ENCODE data around the gene SAMD11. TPM values are rescaled to one million over a fixed set of nuclear protein-coding genes. Genes with fewer than 3 reads are reported as not detected.

Gene SAMD11
- total RNA-seq, 1 donor from 2014 or later: 1.5 TPM

DNA sequence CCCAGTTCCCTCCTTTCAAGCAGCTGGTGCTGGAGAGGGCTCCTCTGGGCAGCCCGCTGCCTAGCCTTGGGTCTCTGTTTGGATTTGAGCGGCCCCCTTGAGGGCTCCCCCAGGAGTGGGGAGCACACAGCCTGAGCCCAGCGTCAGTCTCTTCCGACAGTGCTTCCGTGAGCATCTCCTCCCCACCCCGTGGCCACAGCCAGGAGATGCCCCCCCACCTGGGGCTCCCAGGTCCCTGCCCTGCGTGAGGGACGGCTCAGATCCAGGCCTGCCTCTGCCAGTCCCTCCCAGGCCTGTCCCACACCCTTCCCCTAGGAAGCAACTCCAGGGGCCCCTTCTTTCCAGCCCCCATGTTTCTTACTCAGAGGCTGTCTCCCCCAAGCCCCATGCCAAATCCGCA is 3.5 kb downstream of the SAMD11 start:
- intact Hi-C loops (cut with DNase I): no loop called here
- no peak for ATAC-seq (ENCODE audit: poor library complexity)
- no peak for DNase-seq

DNA sequence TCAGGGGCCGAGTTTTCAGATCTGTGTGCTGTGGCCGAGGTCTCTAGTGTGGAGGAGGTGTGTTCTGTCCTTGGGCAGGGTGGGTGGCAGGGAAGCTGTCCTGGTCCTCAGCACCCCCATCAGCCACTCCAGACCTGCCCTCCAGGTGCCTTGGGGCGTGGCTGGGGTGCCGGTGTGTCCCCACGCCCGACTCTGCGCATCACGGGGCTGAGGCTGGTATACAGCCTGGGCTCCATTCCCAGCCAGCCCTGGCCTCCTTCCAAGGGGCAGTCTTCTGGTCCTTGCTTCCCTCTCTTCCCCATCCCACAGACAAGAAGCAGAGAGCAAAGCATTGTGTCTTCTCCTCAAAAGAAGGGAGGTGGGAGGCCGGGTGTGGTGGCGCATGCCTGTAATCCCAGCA is 4.0 kb downstream of the SAMD11 start:
- no peak for DNase-seq
- intact Hi-C loops (cut with DNase I): no loop called here
- ATAC-seq (ENCODE audit: poor library complexity): no peak

- intact Hi-C loops (cut with DNase I): no loop called here
- ATAC-seq (ENCODE audit: poor library complexity): no peak
- DNase-seq: no peak
These were observed 5.3 kb downstream of the SAMD11 start for GRCh38 chr1:928825-929661.

- ATAC-seq (ENCODE audit: poor library complexity): no peak
- no peak for DNase-seq
- intact Hi-C loops (cut with DNase I): no loop called here
These were observed 6.2 kb downstream of the SAMD11 start for GRCh38 chr1:929712-930632.

- ATAC-seq (ENCODE audit: poor library complexity): no peak
- intact Hi-C loops (cut with DNase I): no loop called here
- DNase-seq: no peak
These were observed 7.0 kb downstream of the SAMD11 start for GRCh38 chr1:930633-931138.

- DNase-seq (no peak), ATAC-seq (ENCODE audit: poor library complexity) (no peak)
- intact Hi-C loops (cut with DNase I): no loop called here
These were observed 7.9 kb downstream of the SAMD11 start for GRCh38 chr1:931380-932172.

- intact Hi-C loops (cut with DNase I): no loop called here
- DNase-seq (no peak), ATAC-seq (ENCODE audit: poor library complexity) (no peak)
These were observed 8.4 kb downstream of the SAMD11 start for GRCh38 chr1:932173-932510.

GRCh38 chr1:932776-933602 is 9.3 kb downstream of the SAMD11 start:
- DNase-seq (no peak), ATAC-seq (ENCODE audit: poor library complexity) (no peak)
- intact Hi-C loops (cut with DNase I): no loop called here

DNA sequence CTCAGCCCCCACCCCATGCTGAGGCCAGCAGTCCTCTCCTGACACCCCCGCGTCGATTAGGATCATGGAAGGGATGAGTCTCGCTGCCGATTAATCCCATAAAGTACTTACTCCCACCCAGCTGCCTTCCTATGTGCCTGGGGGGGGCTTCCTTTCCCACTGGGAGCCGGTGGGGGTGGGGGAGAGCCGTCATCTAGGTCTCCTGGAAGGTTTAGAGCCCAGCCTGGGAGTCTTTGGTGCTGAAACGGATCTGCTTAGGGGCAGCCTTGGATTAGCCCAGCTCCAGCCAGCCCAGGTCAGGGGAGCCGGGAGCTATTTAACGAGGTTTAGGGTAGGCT is 9.8 kb downstream of the SAMD11 start:
- ATAC-seq (ENCODE audit: poor library complexity) (no peak), DNase-seq (no peak)
- intact Hi-C loops (cut with DNase I): no loop called here

DNA sequence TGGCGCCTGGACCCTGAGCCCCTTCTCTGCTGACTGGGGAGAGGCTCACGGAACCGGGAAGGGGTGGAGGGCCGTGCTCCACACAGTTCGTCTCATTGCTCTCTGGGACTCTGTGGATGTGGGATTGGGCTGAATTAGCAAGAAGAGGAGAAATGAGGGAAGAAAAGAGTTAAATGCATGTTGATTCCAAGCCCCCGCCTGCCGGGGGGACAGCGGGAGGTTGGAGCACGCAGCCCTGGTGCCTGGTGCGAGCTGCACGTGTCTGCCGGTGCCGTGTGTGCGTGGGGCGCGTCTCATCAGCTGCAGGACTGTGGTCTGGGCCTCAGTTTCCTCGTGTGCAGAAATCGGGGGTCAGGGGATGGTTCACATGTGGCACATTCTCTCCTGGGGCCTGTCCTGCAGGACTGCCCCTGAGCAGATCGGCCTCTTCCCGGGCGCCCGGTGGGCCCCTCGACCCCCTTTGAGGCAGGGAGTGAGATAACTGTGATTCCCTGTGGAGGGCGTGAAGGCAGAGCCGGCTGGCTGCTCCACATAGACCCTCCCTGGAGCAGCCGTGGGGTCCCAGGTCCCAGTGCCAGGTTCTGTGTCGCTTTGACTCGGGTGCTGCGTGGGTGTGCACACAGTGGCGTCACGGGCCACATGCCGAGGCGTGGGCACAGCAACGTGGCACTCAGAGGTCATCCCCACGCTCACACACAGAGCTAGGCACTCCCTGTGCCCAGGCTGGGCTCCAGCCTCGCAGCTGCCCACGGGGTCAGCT is 11.4 kb downstream of the SAMD11 start:
- DNase-seq (no peak), ATAC-seq (ENCODE audit: poor library complexity) (no peak)
- intact Hi-C loops (cut with DNase I): no loop called here

DNA sequence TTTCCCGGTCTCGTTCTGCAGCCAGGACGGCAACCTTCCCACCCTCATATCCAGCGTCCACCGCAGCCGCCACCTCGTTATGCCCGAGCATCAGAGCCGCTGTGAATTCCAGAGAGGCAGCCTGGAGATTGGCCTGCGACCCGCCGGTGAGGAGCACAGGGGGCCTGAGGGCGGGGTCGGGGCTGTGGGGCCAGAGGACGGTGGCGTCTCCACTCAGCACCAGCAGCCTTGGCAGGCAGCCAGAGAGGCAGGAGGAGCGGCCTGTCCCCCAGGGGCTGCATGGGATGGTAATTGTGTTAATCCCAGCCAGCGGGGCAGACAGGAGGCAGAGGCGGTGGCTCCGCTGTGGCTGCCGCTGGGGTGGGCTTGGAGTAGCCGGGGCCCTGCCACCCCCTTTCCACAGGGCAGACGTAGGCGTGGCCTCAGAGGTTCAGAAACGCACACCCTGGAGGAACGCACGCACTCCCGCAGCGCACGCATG is 12.1 kb downstream of the SAMD11 start:
- DNase-seq (no peak), ATAC-seq (ENCODE audit: poor library complexity) (no peak)
- intact Hi-C loops (cut with DNase I): no loop called here

DNA sequence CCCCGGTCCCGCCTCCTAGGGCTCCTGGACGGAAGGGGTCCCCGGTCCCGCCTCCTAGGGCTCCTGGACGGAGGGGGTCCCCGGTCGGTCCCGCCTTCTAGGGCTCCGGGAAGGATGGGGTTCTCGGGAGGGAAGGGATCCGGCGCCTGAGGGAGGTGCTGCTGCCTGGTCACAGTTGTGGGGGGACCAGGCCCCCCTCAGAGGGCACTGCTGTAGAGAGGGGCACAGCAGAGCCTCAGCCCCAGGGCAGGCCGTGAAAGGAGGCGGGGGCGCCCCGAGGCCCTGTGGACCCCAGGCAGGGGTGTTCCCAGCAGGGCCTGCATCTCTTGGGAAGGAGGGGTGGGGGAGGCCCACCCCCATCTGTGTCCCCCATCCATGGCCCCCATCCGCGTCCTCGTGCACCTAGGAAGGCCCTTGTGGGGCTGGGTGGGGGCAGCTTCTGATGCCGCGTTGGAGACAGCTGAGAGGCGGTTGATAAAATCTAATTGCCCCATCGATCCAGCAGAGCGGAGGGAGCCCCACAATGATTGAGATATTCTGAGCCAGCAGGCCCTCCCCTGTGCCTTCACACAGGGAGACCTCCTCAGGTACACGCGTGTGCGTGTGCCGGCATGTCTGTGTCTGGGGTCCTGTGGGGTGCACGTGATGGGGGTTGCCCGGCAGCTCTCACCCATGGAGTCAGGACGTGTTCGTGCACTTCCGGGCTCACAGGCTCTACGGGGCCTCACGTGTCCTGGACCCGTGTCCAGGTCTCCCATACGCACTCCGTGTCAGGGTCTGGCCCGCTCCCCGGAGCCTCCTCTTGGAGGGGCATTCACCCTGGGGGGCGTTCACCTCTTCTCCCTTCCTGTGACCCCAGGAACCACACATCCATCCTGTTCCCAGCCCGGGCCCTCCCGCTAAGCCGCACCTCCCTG is 12.9 kb downstream of the SAMD11 start:
- intact Hi-C loops (cut with DNase I): no loop called here
- DNase-seq: no peak

GRCh38 chr1:937521-937920 is 13.8 kb downstream of the SAMD11 start:
- intact Hi-C loops (cut with DNase I): no loop called here
- ATAC-seq (ENCODE audit: poor library complexity) (no peak), DNase-seq (no peak)

More for the DNA sequence above, 12.9 kb downstream of the SAMD11 start:
- ATAC-seq (ENCODE audit: poor library complexity): no peak

DNA sequence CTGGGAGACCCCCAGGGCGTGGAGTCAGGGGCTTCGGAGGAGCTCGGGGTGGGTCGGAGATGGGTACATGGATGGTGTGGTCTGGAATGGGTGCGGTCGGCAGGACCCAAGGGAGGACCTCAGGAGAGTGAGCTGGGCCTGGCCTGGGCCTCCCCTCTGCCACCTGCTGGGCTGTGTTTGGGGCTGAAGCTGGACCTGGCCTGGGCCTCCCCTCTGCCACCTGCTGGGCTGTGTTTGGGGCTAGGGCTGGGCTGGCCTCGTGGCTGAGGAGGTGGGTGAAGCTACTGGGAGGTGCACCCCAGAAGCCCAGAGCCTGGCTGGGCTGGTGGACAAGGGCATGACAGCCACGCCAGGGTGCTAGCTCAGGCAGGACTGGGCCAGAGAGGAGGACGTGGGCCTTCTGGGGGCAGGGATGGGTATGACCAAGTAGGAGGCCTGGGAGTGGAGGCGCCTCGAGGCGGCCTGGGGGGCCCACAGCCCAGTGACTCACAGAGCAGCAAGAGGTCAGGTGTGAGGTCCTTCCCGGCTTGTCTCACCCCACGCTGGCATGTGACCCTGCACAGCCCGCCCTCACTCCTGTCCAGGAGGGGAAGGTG is 14.5 kb downstream of the SAMD11 start:
- intact Hi-C loops (cut with DNase I): no loop called here
- ATAC-seq (ENCODE audit: poor library complexity) (peak; percentile 63), DNase-seq (no peak)

DNA sequence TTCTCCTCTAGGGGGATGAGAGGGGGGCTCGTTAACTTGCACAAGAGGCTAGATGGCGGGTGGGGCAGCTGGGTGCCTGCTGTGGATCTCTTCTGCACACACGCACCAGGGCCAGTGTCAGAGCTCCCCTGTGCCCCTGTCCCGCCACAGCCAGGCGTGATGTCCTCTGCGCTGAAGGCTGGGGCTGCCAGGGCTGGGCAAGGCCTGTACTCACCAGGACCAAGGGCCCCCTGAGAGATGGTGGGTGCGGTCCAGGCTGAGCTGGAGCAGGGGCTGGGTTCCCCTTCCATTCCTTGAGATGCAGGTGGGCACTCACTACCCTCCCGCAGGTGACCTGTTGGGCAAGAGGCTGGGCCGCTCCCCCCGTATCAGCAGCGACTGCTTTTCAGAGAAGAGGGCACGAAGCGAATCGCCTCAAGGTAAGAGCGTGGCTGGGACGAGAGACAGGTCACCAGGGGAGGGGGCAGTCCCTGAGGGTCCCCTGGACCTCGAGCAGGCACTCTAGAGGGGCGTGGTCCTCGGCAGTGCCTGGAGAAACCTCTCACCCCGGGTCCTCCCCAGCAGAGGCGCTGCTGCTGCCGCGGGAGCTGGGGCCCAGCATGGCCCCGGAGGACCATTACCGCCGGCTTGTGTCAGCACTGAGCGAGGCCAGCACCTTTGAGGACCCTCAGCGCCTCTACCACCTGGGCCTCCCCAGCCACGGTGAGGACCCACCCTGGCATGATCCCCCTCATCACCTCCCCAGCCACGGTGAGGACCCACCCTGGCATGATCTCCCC is 15.2 kb downstream of the SAMD11 start:
- ATAC-seq (ENCODE audit: poor library complexity) (no peak), DNase-seq (no peak)
- intact Hi-C loops (cut with DNase I): no loop called here

Data from Right ventricle myocardium superior (tissue), 1 donor.